PFSK-1 (cell line): ENCODE measurements around the gene EFL1.

Experiments
- POLR2AphosphoS5 ChIP-seq: IDR thresholded peaks from 2 replicates; pipeline ENCODE4 v1.6.1; 2012; ENCODE audit warnings: low read depth, mild to moderate bottlenecking, control low read depth, low read length, moderate library complexity
- REST ChIP-seq, 2 experiments: IDR thresholded peaks; 2 replicates each; pipeline versions ENCODE4 v1.6.1 to v1.8.0; 2011 to 2012; ENCODE audit warnings: low read depth in 2 of 2, low read length in 2 of 2, control low read depth in 1 of 2, inconsistent platforms in 1 of 2, mild to moderate bottlenecking in 1 of 2, moderate library complexity in 1 of 2; ENCODE audit not compliant: insufficient read depth in 1 of 2
- SIN3A ChIP-seq: IDR thresholded peaks from 2 replicates; pipeline ENCODE4 v1.6.1; 2012; ENCODE audit warnings: mild to moderate bottlenecking, low read length, moderate library complexity, borderline replicate concordance; ENCODE audit not compliant: insufficient read depth
- TAF1 ChIP-seq: IDR thresholded peaks from 2 replicates; pipeline ENCODE4 v1.6.1; 2012; ENCODE audit warnings: low read length, control low read depth, borderline replicate concordance; ENCODE audit not compliant: insufficient read depth

GRCh38 chr15:82298520-82298919 is 36.0 kb upstream of the EFL1 start:
- TF ChIP-seq POLR2AphosphoS5 (no peak), SIN3A (no peak), TAF1 (no peak), REST (IDR thresholded peaks at IDR 0.05; ENCODE audit: insufficient read depth in 1 of 2, low read depth in 2 of 2, low read length in 2 of 2) (no peak)
